ENCODE measurements around the gene CCDC32.
A peak's percentile ranks its signal among the peaks of the same experiment; 100 is the strongest.
"Not testable (repeated sequence)": the region's sequence is repeated elsewhere in the genome, so short reads cannot be mapped to it uniquely, and the experiment has no call there.

Gene CCDC32

GRCh38 chr15:40564591-40565332 is at the start of gene CCDC32:
Gene CCDC32, minus strand, starts transcription at chr15:40565042. Its CDS starts 2,027 bp downstream, at chr15:40563015.
- DNase-seq = peak; percentile 98

GRCh38 chr15:40613080-40613479 is 48.2 kb upstream of the CCDC32 start:
- DNase-seq = no peak

GRCh38 chr15:40603935-40604334 is 39.1 kb upstream of the CCDC32 start:
- no peak for DNase-seq

GRCh38 chr15:40600956-40601355 is 36.1 kb upstream of the CCDC32 start:
- DNase-seq = no peak

GRCh38 chr15:40598672-40599071 is 33.8 kb upstream of the CCDC32 start:
- no peak for DNase-seq

GRCh38 chr15:40598126-40598525 is 33.3 kb upstream of the CCDC32 start:
- DNase-seq = no peak

GRCh38 chr15:40597024-40597423 is 32.2 kb upstream of the CCDC32 start:
- no peak for DNase-seq

GRCh38 chr15:40595773-40596172 is 30.9 kb upstream of the CCDC32 start:
- no peak for DNase-seq

GRCh38 chr15:40595219-40595618 is 30.4 kb upstream of the CCDC32 start:
- no peak for DNase-seq

- no peak for DNase-seq
Measured at GRCh38 chr15:40594429-40594836, 29.6 kb upstream of the CCDC32 start.

- DNase-seq = peak; percentile 93
Measured at GRCh38 chr15:40593588-40594428, 29.0 kb upstream of the CCDC32 start, which contains the start of gene KNL1. Gene KNL1, plus strand, starts transcription at chr15:40594249. Its CDS starts 8,683 bp downstream, at chr15:40602932.

GRCh38 chr15:40593165-40593564 is 28.3 kb upstream of the CCDC32 start:
- DNase-seq = no peak

- no peak for DNase-seq
Measured at GRCh38 chr15:40591389-40591788, 26.5 kb upstream of the CCDC32 start.

GRCh38 chr15:40590667-40591050 is 25.8 kb upstream of the CCDC32 start:
- DNase-seq = no peak

- no peak for DNase-seq
Measured at GRCh38 chr15:40584191-40584590, 19.3 kb upstream of the CCDC32 start.

- peak; percentile 40 for DNase-seq
Measured at GRCh38 chr15:40582726-40583246, 17.9 kb upstream of the CCDC32 start.

GRCh38 chr15:40581796-40582195 is 17.0 kb upstream of the CCDC32 start:
- DNase-seq = not testable (repeated sequence)

GRCh38 chr15:40578892-40579291 is 14.1 kb upstream of the CCDC32 start:
- no peak for DNase-seq

GRCh38 chr15:40576914-40577313 is 12.1 kb upstream of the CCDC32 start:
- DNase-seq = not testable (repeated sequence)

- DNase-seq = no peak
Measured at GRCh38 chr15:40575113-40575512, 10.3 kb upstream of the CCDC32 start.

GRCh38 chr15:40569129-40569953 is 4.5 kb upstream of the CCDC32 start, which contains the start of gene RPUSD2:
Gene RPUSD2, plus strand, starts transcription at chr15:40569299. Its CDS starts 39 bp downstream, at chr15:40569338.
- peak; percentile 97 for DNase-seq

- DNase-seq = peak; percentile 32
Measured at GRCh38 chr15:40567111-40567510, 2.3 kb upstream of the CCDC32 start.

All from activated CD4-positive, alpha-beta T cell treated with anti-CD3 and anti-CD28 coated beads, Interleukin-2, Interleukin-6, amounts not matched to agents 100 ng/mL and 50 ng/mL, durations not matched to agents 16 hours and 8 hours (primary cell).